Lower leg skin (tissue), 4 donors: ENCODE data around the gene CYP27A1. TPM values are rescaled to one million over a fixed set of nuclear protein-coding genes. Genes with fewer than 3 reads are reported as not detected.

Source experiments
- DNase-seq, 2 donors: peaks; one replicate each; pipeline ENCODE4 v3.0.0-alpha.2; 2019; ENCODE audit warnings: low spot score in 2 of 2
- H3K4me3 ChIP-seq: fragments of 200-600 bp; sonication (generic); 2 replicates; pipeline ENCODE4 v1.5.1; 2017; ENCODE audit warnings: mild to moderate bottlenecking, low read depth; ENCODE audit not compliant: poor library complexity, severe bottlenecking
- CTCF ChIP-seq, 3 donors: fragments of 450-650 bp; IDR thresholded peaks; one replicate each; pipeline ENCODE4 v1.5.1; 2016; ENCODE audit warnings: antibody characterized with exemption in 3 of 3, mild to moderate bottlenecking in 3 of 3, moderate library complexity in 2 of 3
- POLR2A ChIP-seq, 2 donors: fragments of 450-650 bp; IDR thresholded peaks; one replicate each; pipeline ENCODE4 v1.6.1; 2016 to 2017; ENCODE audit warnings: antibody characterized with exemption in 2 of 2, mild to moderate bottlenecking in 1 of 2, moderate library complexity in 1 of 2
- WGBS, 2 donors: methylation state at CpG; one replicate each; pipeline ENCODE4 v1.1.5; 2018; 5-methylcytosine and 5-hydroxymethylcytosine counted together
- intact Hi-C: fragments of 100-400 bp; cut with DNase I; formaldehyde crosslinking; loops from one replicate; pipeline ENCODE4 v1.15.0; 2023; ENCODE audit warnings: low total_unique reads
- total RNA-seq, 4 donors: library from RNA; depleted of rRNA; stranded (reverse); fragments of >200 nt; gene quantifications; one replicate each; pipeline ENCODE4 v1.1.0, GENCODE V29; 2016

CYP27A1 gene
- total RNA-seq, 4 donors from 2014 or later: 12.9 to 35.2 (median 21.8) TPM

- intact Hi-C loops: no loop called here
- H3K4me3 ChIP-seq: no peak overlapping the region
- WGBS, 2 donors: 59 to 67% methylated on average over 14 of the region's 14 CpGs
- DNase-seq: peak in 1 of 2 donors; percentile 76
- no peak for TF ChIP-seq CTCF (IDR thresholded peaks at IDR 0.05)
- TF ChIP-seq POLR2A (IDR thresholded peaks at IDR 0.05): no peak
Observed at GRCh38 chr2:218855305-218856166, 73.6 kb downstream of the CYP27A1 start.

- intact Hi-C loops: no loop called here
- peak in 1 of 2 donors; percentile 79 for DNase-seq
- TF ChIP-seq POLR2A (IDR thresholded peaks at IDR 0.05) (no peak), CTCF (IDR thresholded peaks at IDR 0.05) (no peak)
- no peak overlapping the region for H3K4me3 ChIP-seq
- WGBS, 2 donors: 50 to 64% methylated on average over 12 of the region's 12 CpGs
Observed at GRCh38 chr2:218856167-218856895, 74.4 kb downstream of the CYP27A1 start.

GRCh38 chr2:218856896-218857243 is 74.9 kb downstream of the CYP27A1 start:
- H3K4me3 ChIP-seq: no peak overlapping the region
- WGBS, 2 donors: 87 to 100% methylated on average over 1 of the region's 1 CpG
- DNase-seq: peak in 1 of 2 donors; percentile 43
- TF ChIP-seq POLR2A (IDR thresholded peaks at IDR 0.05) (no peak), CTCF (IDR thresholded peaks at IDR 0.05) (no peak)
- intact Hi-C loops: no loop called here

- H3K4me3 ChIP-seq: no peak overlapping the region
- intact Hi-C loops: no loop called here
- DNase-seq: peak in 1 of 2 donors; percentile 68
- WGBS, 2 donors: 23 to 32% methylated on average over 10 of the region's 10 CpGs
- TF ChIP-seq POLR2A (IDR thresholded peaks at IDR 0.05) (no peak), CTCF (IDR thresholded peaks at IDR 0.05) (no peak)
Observed at GRCh38 chr2:218857371-218858137, 75.6 kb downstream of the CYP27A1 start.

- DNase-seq: no peak
- TF ChIP-seq CTCF (IDR thresholded peaks at IDR 0.05) (no peak), POLR2A (IDR thresholded peaks at IDR 0.05) (no peak)
- intact Hi-C loops: no loop called here
- WGBS, 2 donors: 27 to 35% methylated on average over 1 of the region's 1 CpG
- no peak overlapping the region for H3K4me3 ChIP-seq
Observed at GRCh38 chr2:218858138-218858445, 76.1 kb downstream of the CYP27A1 start.
